Vagina (tissue), 2 donors: Measurements from ENCODE around the gene JPH3. TPM values are rescaled to one million over a fixed set of nuclear protein-coding genes. Genes with fewer than 3 reads are reported as not detected.

Experiments
- DNase-seq, 2 donors: peaks; one replicate each; pipeline ENCODE4 v3.0.0-alpha.2; 2017; ENCODE audit errors: extremely low spot score in 2 of 2
- H3K27ac ChIP-seq: fragments of 200-600 bp; sonication (generic); one replicate; pipeline ENCODE4 v1.5.1; 2019
- H3K27me3 ChIP-seq: fragments of 200-600 bp; sonication (generic); one replicate; pipeline ENCODE4 v1.5.1; 2019
- H3K36me3 ChIP-seq, 2 donors: fragments of 200-600 bp; sonication (generic); one replicate each; pipeline ENCODE4 v1.5.1; 2017 to 2019
- H3K4me1 ChIP-seq: fragments of 200-600 bp; sonication (generic); one replicate; pipeline ENCODE4 v1.5.1; 2019
- H3K4me3 ChIP-seq, 2 donors: fragments of 200-600 bp; sonication (generic); 1 replicate in 1 of 2; 2 replicates in 1 of 2; pipeline ENCODE4 v1.5.1; 2016 to 2019
- H3K9me3 ChIP-seq: fragments of 200-600 bp; sonication (generic); one replicate; pipeline ENCODE4 v1.5.1; 2019
- POLR2A ChIP-seq, 2 donors: fragments of 450-650 bp; IDR thresholded peaks; one replicate each; pipeline ENCODE4 v1.6.1; 2017; ENCODE audit warnings: antibody characterized with exemption in 2 of 2, mild to moderate bottlenecking in 2 of 2, moderate library complexity in 2 of 2
- POLR2AphosphoS5 ChIP-seq, 2 donors: sonication (generic); formaldehyde crosslinking; IDR thresholded peaks; one replicate each; pipeline ENCODE4 v1.9.0; 2017; ENCODE audit warnings: antibody characterized with exemption in 2 of 2, mild to moderate bottlenecking in 2 of 2, low read depth in 1 of 2; ENCODE audit not compliant: insufficient read depth in 1 of 2
- intact Hi-C: fragments of 100-400 bp; cut with DNase I; formaldehyde crosslinking; loops from one replicate; pipeline ENCODE4 v1.15.1; 2023
- total RNA-seq: library from RNA; depleted of rRNA; stranded (reverse); fragments of >200 nt; gene quantifications from one replicate; pipeline ENCODE4 v1.2.3, GENCODE V29; 2016
- TF ChIP-seq, protein P1 (sequence below), 3 experiments: fragments of 450-650 bp in 2 of 3; fragments of 200-600 bp in 1 of 3; sonication (generic) in 1 of 3; IDR thresholded peaks; one replicate each; pipeline ENCODE4 v1.5.1; 2017 to 2019; ENCODE audit warnings: antibody characterized with exemption in 3 of 3, mild to moderate bottlenecking in 2 of 3, moderate library complexity in 2 of 3

Gene JPH3
- total RNA-seq, 1 donor from 2014 or later, result 2.0 TPM

DNA sequence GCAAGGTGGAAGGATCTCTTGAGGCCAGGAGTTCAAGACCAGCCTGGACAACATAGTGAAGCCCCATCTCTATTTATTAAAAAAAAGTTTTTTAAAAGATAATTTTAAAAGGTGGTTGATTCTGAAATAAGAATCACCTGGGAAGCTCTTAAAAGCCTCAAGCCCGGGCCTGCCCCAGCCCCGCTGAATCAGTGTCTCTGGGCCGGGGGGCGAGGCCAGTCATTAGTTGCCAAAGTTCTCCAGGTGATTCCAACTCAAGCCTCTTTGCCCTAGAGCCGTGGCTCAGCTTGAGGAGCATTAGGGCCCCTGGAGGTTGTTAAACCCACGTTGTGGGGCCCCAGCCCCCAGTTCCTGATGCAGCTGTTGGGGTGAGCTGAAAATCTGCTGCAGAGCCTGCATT is 24.6 kb downstream of the JPH3 start:
- TF ChIP-seq POLR2A (IDR thresholded peaks at IDR 0.05), result no peak
- no peak for TF ChIP-seq POLR2AphosphoS5 (IDR thresholded peaks at IDR 0.05; ENCODE audit: insufficient read depth in 1 of 2, low read depth in 1 of 2)
- TF ChIP-seq, protein P1, sequence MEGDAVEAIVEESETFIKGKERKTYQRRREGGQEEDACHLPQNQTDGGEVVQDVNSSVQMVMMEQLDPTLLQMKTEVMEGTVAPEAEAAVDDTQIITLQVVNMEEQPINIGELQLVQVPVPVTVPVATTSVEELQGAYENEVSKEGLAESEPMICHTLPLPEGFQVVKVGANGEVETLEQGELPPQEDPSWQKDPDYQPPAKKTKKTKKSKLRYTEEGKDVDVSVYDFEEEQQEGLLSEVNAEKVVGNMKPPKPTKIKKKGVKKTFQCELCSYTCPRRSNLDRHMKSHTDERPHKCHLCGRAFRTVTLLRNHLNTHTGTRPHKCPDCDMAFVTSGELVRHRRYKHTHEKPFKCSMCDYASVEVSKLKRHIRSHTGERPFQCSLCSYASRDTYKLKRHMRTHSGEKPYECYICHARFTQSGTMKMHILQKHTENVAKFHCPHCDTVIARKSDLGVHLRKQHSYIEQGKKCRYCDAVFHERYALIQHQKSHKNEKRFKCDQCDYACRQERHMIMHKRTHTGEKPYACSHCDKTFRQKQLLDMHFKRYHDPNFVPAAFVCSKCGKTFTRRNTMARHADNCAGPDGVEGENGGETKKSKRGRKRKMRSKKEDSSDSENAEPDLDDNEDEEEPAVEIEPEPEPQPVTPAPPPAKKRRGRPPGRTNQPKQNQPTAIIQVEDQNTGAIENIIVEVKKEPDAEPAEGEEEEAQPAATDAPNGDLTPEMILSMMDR (IDR thresholded peaks at IDR 0.05), result no peak
- H3K36me3 ChIP-seq, result no peaks in the 10 kb centered on the region
- no peaks in the 10 kb centered on the region for H3K4me1 ChIP-seq
- DNase-seq, result no peak
- no peak overlapping the region for H3K27ac ChIP-seq
- H3K9me3 ChIP-seq, result peaks cover 7% of the 10 kb centered on the region
- intact Hi-C loops, result no loop called here
- H3K27me3 ChIP-seq, result no peaks in the 10 kb centered on the region
- H3K4me3 ChIP-seq, result no peak overlapping the region

DNA sequence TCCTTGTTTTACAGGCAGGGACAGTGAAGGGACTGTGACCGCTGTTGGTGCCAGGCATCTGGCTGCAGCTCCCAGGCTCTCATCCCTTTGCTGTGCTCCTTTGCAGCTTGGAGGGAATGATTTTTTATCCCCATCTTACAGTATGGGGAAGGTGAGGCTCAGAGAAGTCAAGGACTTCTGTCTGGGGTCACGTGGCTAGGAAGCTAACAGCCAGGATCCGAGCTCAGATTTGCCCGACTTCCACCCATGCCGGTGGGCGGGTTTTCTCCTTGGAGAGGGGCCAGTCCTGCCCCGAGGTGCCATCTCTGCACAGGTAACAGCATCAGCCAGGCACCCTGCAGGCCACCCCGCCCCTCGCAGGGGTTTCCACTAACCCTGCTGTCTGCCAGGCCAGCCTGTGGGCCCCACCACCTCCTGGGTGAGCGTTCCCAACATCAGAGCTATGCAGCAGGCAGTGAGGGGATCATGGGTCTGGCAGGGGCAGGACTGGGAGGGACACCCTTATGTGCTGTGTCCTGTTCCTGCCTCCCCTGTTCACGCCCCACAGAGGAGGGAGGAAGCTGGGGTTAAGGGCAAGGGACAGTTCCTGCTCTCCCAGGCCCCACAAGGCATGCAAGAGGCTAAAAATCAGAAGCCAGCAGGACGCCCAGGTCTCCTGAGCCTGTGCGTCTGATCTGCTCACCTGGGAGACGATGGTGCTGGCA is 25.4 kb downstream of the JPH3 start:
- H3K36me3 ChIP-seq, result no peaks in the 10 kb centered on the region
- no peak overlapping the region for H3K27ac ChIP-seq
- no peaks in the 10 kb centered on the region for H3K4me1 ChIP-seq
- no peak for TF ChIP-seq POLR2AphosphoS5 (IDR thresholded peaks at IDR 0.05; ENCODE audit: insufficient read depth in 1 of 2, low read depth in 1 of 2)
- no peak for TF ChIP-seq POLR2A (IDR thresholded peaks at IDR 0.05)
- TF ChIP-seq, protein P1 (IDR thresholded peaks at IDR 0.05), result no peak
- intact Hi-C loops, result no loop called here
- peaks cover 7% of the 10 kb centered on the region for H3K9me3 ChIP-seq
- no peak for DNase-seq
- no peak overlapping the region for H3K4me3 ChIP-seq
- no peaks in the 10 kb centered on the region for H3K27me3 ChIP-seq

DNA sequence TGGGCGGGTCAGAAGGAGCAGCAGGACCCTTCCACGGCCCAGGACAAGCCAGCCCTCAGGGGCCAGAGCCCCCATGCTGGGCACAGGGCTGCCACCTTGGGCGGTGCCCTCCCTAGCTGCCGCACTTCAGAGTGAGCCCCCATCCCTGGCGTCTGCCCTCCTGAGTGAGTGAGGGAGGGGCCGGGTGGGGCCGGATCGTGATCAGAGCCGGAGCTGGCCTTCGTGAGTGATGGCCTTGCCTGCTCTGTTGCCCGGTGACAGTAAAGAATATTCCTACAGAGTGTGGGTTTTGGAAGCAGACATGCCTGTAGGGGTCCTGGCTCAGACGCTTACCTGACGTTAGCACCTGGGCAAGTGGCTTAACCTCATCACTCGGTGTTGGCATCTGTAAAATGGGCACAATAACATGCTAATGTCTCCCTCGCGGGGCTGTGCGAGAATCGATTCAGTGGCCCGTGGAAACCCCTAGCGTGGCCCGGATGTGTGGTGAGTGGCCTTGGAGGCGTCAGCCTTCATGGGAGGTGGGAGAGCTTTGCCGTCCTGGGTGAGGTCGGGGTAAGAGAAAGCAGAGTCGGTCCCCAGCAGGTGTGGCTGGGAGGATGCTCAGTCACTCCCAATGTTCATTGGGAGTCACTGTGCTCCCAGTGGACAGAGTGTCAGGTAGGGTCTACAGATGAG is 26.1 kb downstream of the JPH3 start:
- intact Hi-C loops, result no loop called here
- no peaks in the 10 kb centered on the region for H3K27me3 ChIP-seq
- no peak overlapping the region for H3K27ac ChIP-seq
- H3K4me1 ChIP-seq, result no peaks in the 10 kb centered on the region
- no peak for TF ChIP-seq POLR2A (IDR thresholded peaks at IDR 0.05)
- TF ChIP-seq, protein P1 (IDR thresholded peaks at IDR 0.05), result no peak
- TF ChIP-seq POLR2AphosphoS5 (IDR thresholded peaks at IDR 0.05; ENCODE audit: insufficient read depth in 1 of 2, low read depth in 1 of 2), result no peak
- DNase-seq, result no peak
- H3K36me3 ChIP-seq, result no peaks in the 10 kb centered on the region
- H3K4me3 ChIP-seq, result no peak overlapping the region
- H3K9me3 ChIP-seq, result peaks cover 7% of the 10 kb centered on the region

DNA sequence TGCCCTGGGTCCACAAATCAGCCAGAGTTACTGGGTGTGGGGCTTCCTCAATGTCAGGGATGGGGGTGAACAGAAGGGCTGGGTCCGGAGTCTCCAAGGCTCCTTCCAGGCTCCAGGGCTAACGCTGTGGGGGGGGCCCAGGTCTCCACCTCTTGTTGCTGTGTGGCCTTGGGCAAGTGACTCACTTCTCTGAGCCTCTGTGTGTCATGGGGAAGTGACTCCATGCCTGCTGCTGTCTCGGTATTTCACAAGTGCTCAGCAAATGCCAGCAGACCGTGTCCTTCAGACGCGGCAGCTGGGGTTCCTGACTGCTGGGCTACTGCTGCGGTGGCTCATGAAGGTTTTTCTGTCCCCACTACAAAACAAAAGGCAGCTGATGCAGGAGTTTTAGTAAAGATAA is 26.6 kb downstream of the JPH3 start:
- Histone ChIP-seq H3K9me3 (peaks cover 7% of the 10 kb centered on the region), H3K36me3 (no peaks in the 10 kb centered on the region), H3K27me3 (no peaks in the 10 kb centered on the region), H3K27ac (no peak overlapping the region), H3K4me3 (no peak overlapping the region), H3K4me1 (no peaks in the 10 kb centered on the region)
- intact Hi-C loops, result no loop called here
- no peak for DNase-seq
- no peak for TF ChIP-seq POLR2AphosphoS5 (IDR thresholded peaks at IDR 0.05; ENCODE audit: insufficient read depth in 1 of 2, low read depth in 1 of 2)
- TF ChIP-seq POLR2A (IDR thresholded peaks at IDR 0.05), result no peak
- TF ChIP-seq, protein P1 (IDR thresholded peaks at IDR 0.05), result no peak

DNA sequence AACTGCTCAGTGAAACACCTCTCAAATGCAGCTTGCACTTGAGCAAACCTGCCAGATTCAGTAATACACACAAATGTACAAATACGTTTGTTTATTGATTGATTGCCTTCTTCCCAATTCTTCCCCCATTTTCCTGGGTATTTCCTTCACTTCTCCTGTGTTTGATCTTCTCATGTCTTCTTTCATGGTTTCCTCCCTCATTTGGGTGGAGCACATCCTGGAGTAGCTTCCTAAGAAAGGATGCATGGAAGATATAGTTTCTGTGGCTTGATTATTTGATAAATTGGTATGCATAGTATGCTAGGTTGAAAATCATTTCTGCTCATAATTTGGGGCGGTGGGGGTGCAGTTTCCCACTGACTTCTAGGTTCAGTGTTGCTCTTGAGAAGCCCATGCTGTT is 28.8 kb downstream of the JPH3 start:
- Histone ChIP-seq H3K36me3 (no peaks in the 10 kb centered on the region), H3K9me3 (peaks cover 7% of the 10 kb centered on the region), H3K27me3 (no peaks in the 10 kb centered on the region), H3K27ac (no peak overlapping the region), H3K4me1 (peaks cover 9% of the 10 kb centered on the region), H3K4me3 (no peak overlapping the region)
- no peak for TF ChIP-seq POLR2AphosphoS5 (IDR thresholded peaks at IDR 0.05; ENCODE audit: insufficient read depth in 1 of 2, low read depth in 1 of 2)
- TF ChIP-seq POLR2A (IDR thresholded peaks at IDR 0.05), result no peak
- TF ChIP-seq, protein P1 (IDR thresholded peaks at IDR 0.05), result no peak
- intact Hi-C loops, result loop anchor here (10.0 kb wide), 1 partner anchor 216 kb away; no protein-coding TSS in a partner anchor
- DNase-seq, result no peak
